Trophoblast cell (in vitro differentiated cells and primary cell): ENCODE data around the gene SYP.
"Not testable (repeated sequence)": the region's sequence is repeated elsewhere in the genome, so short reads cannot be mapped to it uniquely, and the experiment has no call there.

ENCODE experiments used
- DNase-seq, 2 donors: peaks; one replicate each; pipeline ENCODE4 v3.0.0-alpha.2; 2016
- H2AFZ ChIP-seq: 2 replicates; pipeline ENCODE4 v1.6.1; 2013; ENCODE audit warnings: low read length, moderate library complexity, mild to moderate bottlenecking; ENCODE audit not compliant: insufficient read depth, poor library complexity
- H2AK5ac ChIP-seq: 2 replicates; pipeline ENCODE4 v1.6.1; 2013; ENCODE audit warnings: mild to moderate bottlenecking, low read length
- H2BK120ac ChIP-seq: 2 replicates; pipeline ENCODE4 v1.6.1; 2013; ENCODE audit warnings: low read length, mild to moderate bottlenecking, moderate library complexity; ENCODE audit not compliant: insufficient read depth, poor library complexity
- H2BK12ac ChIP-seq: 2 replicates; pipeline ENCODE4 v1.6.1; 2013; ENCODE audit warnings: mild to moderate bottlenecking, low read length, moderate library complexity
- H2BK5ac ChIP-seq: 2 replicates; pipeline ENCODE4 v1.6.1; 2013; ENCODE audit warnings: low read length, low read depth, moderate library complexity, mild to moderate bottlenecking; ENCODE audit not compliant: poor library complexity
- H3K14ac ChIP-seq: 2 replicates; pipeline ENCODE4 v1.6.1; 2013; ENCODE audit warnings: mild to moderate bottlenecking, low read length
- H3K18ac ChIP-seq: 2 replicates; pipeline ENCODE4 v1.6.1; 2013; ENCODE audit warnings: mild to moderate bottlenecking, low read length
- H3K23ac ChIP-seq: 2 replicates; pipeline ENCODE4 v1.6.1; 2013; ENCODE audit warnings: low read length
- H3K27ac ChIP-seq: 2 replicates; pipeline ENCODE4 v1.5.1; 2013; ENCODE audit warnings: low read depth, mild to moderate bottlenecking, inconsistent platforms, low read length, moderate library complexity
- H3K27me3 ChIP-seq: 2 replicates; pipeline ENCODE4 v1.6.1; 2013; ENCODE audit warnings: inconsistent platforms, mild to moderate bottlenecking, low read length, moderate library complexity; ENCODE audit not compliant: insufficient read depth
- H3K36me3 ChIP-seq, 2 experiments: 1 replicate in 1 of 2; 2 replicates in 1 of 2; pipeline ENCODE4 v1.6.1; 2013; ENCODE audit warnings: low read length in 2 of 2, mild to moderate bottlenecking in 2 of 2, moderate library complexity in 1 of 2; ENCODE audit not compliant: insufficient read depth in 2 of 2, control insufficient read depth in 1 of 2
- H3K4ac ChIP-seq: 2 replicates; pipeline ENCODE4 v1.6.1; 2013; ENCODE audit warnings: low read depth, mild to moderate bottlenecking, low read length, moderate library complexity
- H3K4me1 ChIP-seq, 2 experiments: 1 replicate in 1 of 2; 2 replicates in 1 of 2; pipeline ENCODE4 v1.6.1; 2013; ENCODE audit warnings: low read length in 2 of 2, mild to moderate bottlenecking in 2 of 2, moderate library complexity in 1 of 2; ENCODE audit not compliant: insufficient read depth in 2 of 2, control insufficient read depth in 1 of 2
- H3K4me2 ChIP-seq: 2 replicates; pipeline ENCODE4 v1.6.1; 2013; ENCODE audit warnings: inconsistent platforms, mild to moderate bottlenecking, low read length, moderate library complexity
- H3K4me3 ChIP-seq: 2 replicates; pipeline ENCODE4 v1.5.1; 2013; ENCODE audit warnings: mild to moderate bottlenecking, low read depth, low read length, inconsistent platforms
- H3K79me1 ChIP-seq: one replicate; pipeline ENCODE4 v1.6.1; 2013; ENCODE audit warnings: low read length
- H3K79me2 ChIP-seq: 2 replicates; pipeline ENCODE4 v1.6.1; 2013; ENCODE audit warnings: low read length, mild to moderate bottlenecking; ENCODE audit not compliant: control insufficient read depth, insufficient read depth, poor library complexity
- H3K9ac ChIP-seq: 2 replicates; pipeline ENCODE4 v1.6.1; 2013; ENCODE audit warnings: mild to moderate bottlenecking, low read length
- H3K9me3 ChIP-seq: 2 replicates; pipeline ENCODE4 v1.6.1; 2013; ENCODE audit warnings: low read depth, mild to moderate bottlenecking, control low read depth, inconsistent platforms, low read length; ENCODE audit not compliant: insufficient read depth
- H4K12ac ChIP-seq: 2 replicates; pipeline ENCODE4 v1.6.1; 2013; ENCODE audit warnings: low read depth, mild to moderate bottlenecking, low read length, moderate library complexity
- H4K8ac ChIP-seq: 2 replicates; pipeline ENCODE4 v1.6.1; 2013; ENCODE audit warnings: low read depth, mild to moderate bottlenecking, low read length, moderate library complexity
- H4K91ac ChIP-seq: one replicate; pipeline ENCODE4 v1.6.1; 2013; ENCODE audit warnings: low read depth, mild to moderate bottlenecking, low read length, moderate library complexity
- WGBS: extraction: QIAGEN DNeasy Blood & Tissue Kit; methylation state at CpG from one replicate; pipeline ENCODE4 v1.1.7; 2013; ENCODE audit warnings: missing lambda C conversion rate; ENCODE audit not compliant: insufficient read length, insufficient coverage; ENCODE audit errors: extremely low coverage; 5-methylcytosine and 5-hydroxymethylcytosine counted together

SYP gene

GRCh38 chrX:49173544-49173943 is 26.4 kb downstream of the SYP start:
- DNase-seq, H2BK5ac ChIP-seq, H3K4me3 ChIP-seq, H3K18ac ChIP-seq, H3K9ac ChIP-seq, H3K9me3 ChIP-seq, H4K8ac ChIP-seq, H3K27ac ChIP-seq, H2AK5ac ChIP-seq, H3K79me2 ChIP-seq, H3K27me3 ChIP-seq, H4K12ac ChIP-seq, H2BK120ac ChIP-seq, H3K14ac ChIP-seq, H3K23ac ChIP-seq, H3K4me2 ChIP-seq, H3K4ac ChIP-seq, H2AFZ ChIP-seq, H2BK12ac ChIP-seq, H4K91ac ChIP-seq, H3K79me1 ChIP-seq, H3K4me1 ChIP-seq: not testable (repeated sequence)
- H3K36me3 ChIP-seq: peaks cover 31 to 35% of the 10 kb centered on the region in 2 experiments
- WGBS: no CpG with 5 or more reads among the region's 8 CpGs

- H3K4me2 ChIP-seq: peak overlapping the region; percentile 88
These were observed 27.7 kb downstream of the SYP start for GRCh38 chrX:49172280-49172780.

GRCh38 chrX:49171752-49172279 is 28.2 kb downstream of the SYP start, which contains the start of gene PLP2:
Gene PLP2 (plus strand): TSS chrX:49171898. CDS start chrX:49172001, 103 bp downstream.
- no CpG with 5 or more reads among the region's 46 CpGs for WGBS

More at GRCh38 chrX:49172280-49172780, 27.7 kb downstream of the SYP start:
- no peak for DNase-seq
- Histone ChIP-seq H2AFZ (peak overlapping the region; percentile 73), H3K36me3 (peaks cover 19 to 23% of the 10 kb centered on the region in 2 experiments), H3K9me3 (no peaks in the 10 kb centered on the region), H2BK120ac (peak overlapping the region; percentile 63), H3K23ac (no peak overlapping the region), H3K4me1 (peaks cover 4 to 10% of the 10 kb centered on the region in 2 experiments), H3K79me2 (peaks cover 3% of the 10 kb centered on the region), H3K9ac (no peak overlapping the region), H4K8ac (peak overlapping the region; percentile 11), H4K12ac (peak overlapping the region; percentile 69), H2BK12ac (peak overlapping the region; percentile 53), H2BK5ac (no peak overlapping the region), H3K27ac (no peak overlapping the region), H3K27me3 (peaks cover 4% of the 10 kb centered on the region), H3K14ac (peak overlapping the region; percentile 57), H3K4me3 (peak overlapping the region; percentile 64), H3K79me1 (peaks cover 3% of the 10 kb centered on the region), H3K18ac (no peak overlapping the region), H3K4ac (no peak overlapping the region), H2AK5ac (no peak overlapping the region), H4K91ac (peak overlapping the region; percentile 72)
- WGBS: no CpG with 5 or more reads among the region's 37 CpGs

DNA sequence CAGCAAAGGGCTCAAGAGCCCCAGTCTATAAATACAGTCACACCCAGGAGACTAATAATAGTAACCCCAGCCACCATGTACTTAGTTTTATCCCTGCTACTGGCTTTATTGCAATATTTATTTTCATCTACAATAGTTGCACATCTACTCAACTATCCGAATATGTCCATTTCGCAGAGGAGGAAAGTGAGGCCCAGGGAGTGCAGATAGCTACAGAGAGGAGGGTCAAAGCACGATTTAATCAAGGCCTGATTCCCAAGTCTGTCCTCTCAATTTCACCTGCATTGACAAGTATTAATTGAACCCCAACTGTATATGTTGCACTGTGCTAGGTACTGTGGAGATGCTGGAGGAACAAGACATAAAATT is 32.3 kb downstream of the SYP start:
- no peak overlapping the region for H4K12ac ChIP-seq
- no peak overlapping the region for H3K4ac ChIP-seq
- H3K27me3 ChIP-seq: peaks cover 4% of the 10 kb centered on the region
- no peak overlapping the region for H4K8ac ChIP-seq
- no peak overlapping the region for H4K91ac ChIP-seq
- H3K4me1 ChIP-seq: peaks cover 16 to 23% of the 10 kb centered on the region in 2 experiments
- peaks cover 0 to 2% of the 10 kb centered on the region in 2 experiments for H3K36me3 ChIP-seq
- H2AFZ ChIP-seq: no peak overlapping the region
- no peak overlapping the region for H2BK12ac ChIP-seq
- no peak overlapping the region for H3K14ac ChIP-seq
- H3K9ac ChIP-seq: no peak overlapping the region
- peaks cover 6% of the 10 kb centered on the region for H3K79me2 ChIP-seq
- H2BK120ac ChIP-seq: no peak overlapping the region
- H3K23ac ChIP-seq: no peak overlapping the region
- peaks cover 12% of the 10 kb centered on the region for H3K79me1 ChIP-seq
- peaks cover 2% of the 10 kb centered on the region for H3K9me3 ChIP-seq
- WGBS: no CpG with 5 or more reads among the region's 3 CpGs
- no peak for DNase-seq
- no peak overlapping the region for H3K27ac ChIP-seq
- H3K4me2 ChIP-seq: peak overlapping the region; percentile 68
- no peak overlapping the region for H3K4me3 ChIP-seq
- H3K18ac ChIP-seq: no peak overlapping the region
- no peak overlapping the region for H2AK5ac ChIP-seq
- no peak overlapping the region for H2BK5ac ChIP-seq

More at GRCh38 chrX:49171752-49172279, 28.2 kb downstream of the SYP start, which contains the start of gene PLP2:
- peak within 1 kb of the TSS; percentile 46 for H3K18ac ChIP-seq
- peak within 1 kb of the TSS; percentile 11 for H4K8ac ChIP-seq
- peaks cover 3% of the 10 kb centered on the region for H3K79me2 ChIP-seq
- no peak within 1 kb of the TSS for H3K27ac ChIP-seq
- peak within 1 kb of the TSS; percentile 88 for H3K4me2 ChIP-seq
- peak within 1 kb of the TSS; percentile 64 for H3K4me3 ChIP-seq
- no peak within 1 kb of the TSS for H2BK5ac ChIP-seq
- H2BK120ac ChIP-seq: peak within 1 kb of the TSS; percentile 63
- peaks cover 13 to 21% of the 10 kb centered on the region in 2 experiments for H3K36me3 ChIP-seq
- peak within 1 kb of the TSS; percentile 69 for H4K12ac ChIP-seq
- H3K27me3 ChIP-seq: peaks cover 4% of the 10 kb centered on the region
- peaks cover 9 to 15% of the 10 kb centered on the region in 2 experiments for H3K4me1 ChIP-seq
- peak within 1 kb of the TSS; percentile 73 for H2AFZ ChIP-seq
- peak; percentile 68 to 69 for DNase-seq
- H3K79me1 ChIP-seq: peaks cover 6% of the 10 kb centered on the region
- no peaks in the 10 kb centered on the region for H3K9me3 ChIP-seq
- no peak within 1 kb of the TSS for H3K9ac ChIP-seq
- no peak within 1 kb of the TSS for H3K23ac ChIP-seq
- H2BK12ac ChIP-seq: peak within 1 kb of the TSS; percentile 53
- H3K14ac ChIP-seq: peak within 1 kb of the TSS; percentile 57
- H3K4ac ChIP-seq: no peak within 1 kb of the TSS
- peak within 1 kb of the TSS; percentile 72 for H4K91ac ChIP-seq
- no peak within 1 kb of the TSS for H2AK5ac ChIP-seq
